T47D (cell line): ENCODE data around the gene WSCD1.

Experiments
- DNase-seq, 2 experiments: peaks; one replicate each; pipeline versions ENCODE4 v3.0.0 to v3.0.0-alpha.2; 2011 to 2012; ENCODE audit warnings: low read depth in 1 of 2, low spot score in 1 of 2
- JUND ChIP-seq: IDR thresholded peaks from 2 replicates; pipeline ENCODE4 v1.6.1; 2012; ENCODE audit warnings: low read depth
- in situ Hi-C: cut with HindIII; loops from 2 replicates; pipeline ENCODE4 v1.10.0; 2016; ENCODE audit warnings: low sequenced_read_pairs, low pct_unique_long_range_greater_than_20kb

WSCD1 gene

GRCh38 chr17:6079960-6080359, 9.8 kb downstream of the WSCD1 start:
- DNase-seq, result no peak
- TF ChIP-seq JUND, result no peak
- in situ Hi-C loops, result no loop called here

GRCh38 chr17:6080711-6081430, 10.7 kb downstream of the WSCD1 start:
- no peak for TF ChIP-seq JUND
- in situ Hi-C loops, result no loop called here
- DNase-seq, result no peak

DNA sequence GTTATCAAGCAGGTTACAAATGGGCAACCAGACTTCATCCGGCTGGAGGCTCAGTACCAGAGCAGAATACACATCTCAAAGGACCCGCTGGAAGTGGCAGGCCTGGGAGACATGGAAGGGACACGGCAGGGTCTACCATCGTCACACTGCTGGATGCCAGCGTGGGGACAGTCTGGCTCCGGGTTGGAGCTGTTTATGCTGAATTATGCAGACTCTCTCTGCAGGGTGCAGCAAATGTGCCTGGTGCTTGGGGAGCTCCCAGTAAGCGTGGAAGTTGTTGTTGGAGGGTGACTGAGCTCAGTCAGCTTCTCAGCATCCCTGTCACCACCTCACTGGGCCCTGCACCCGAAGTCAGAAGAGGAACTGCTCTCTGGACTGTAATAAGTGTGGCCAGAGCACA, 12.2 kb downstream of the WSCD1 start:
- TF ChIP-seq JUND, result no peak
- in situ Hi-C loops, result no loop called here
- no peak for DNase-seq

DNA sequence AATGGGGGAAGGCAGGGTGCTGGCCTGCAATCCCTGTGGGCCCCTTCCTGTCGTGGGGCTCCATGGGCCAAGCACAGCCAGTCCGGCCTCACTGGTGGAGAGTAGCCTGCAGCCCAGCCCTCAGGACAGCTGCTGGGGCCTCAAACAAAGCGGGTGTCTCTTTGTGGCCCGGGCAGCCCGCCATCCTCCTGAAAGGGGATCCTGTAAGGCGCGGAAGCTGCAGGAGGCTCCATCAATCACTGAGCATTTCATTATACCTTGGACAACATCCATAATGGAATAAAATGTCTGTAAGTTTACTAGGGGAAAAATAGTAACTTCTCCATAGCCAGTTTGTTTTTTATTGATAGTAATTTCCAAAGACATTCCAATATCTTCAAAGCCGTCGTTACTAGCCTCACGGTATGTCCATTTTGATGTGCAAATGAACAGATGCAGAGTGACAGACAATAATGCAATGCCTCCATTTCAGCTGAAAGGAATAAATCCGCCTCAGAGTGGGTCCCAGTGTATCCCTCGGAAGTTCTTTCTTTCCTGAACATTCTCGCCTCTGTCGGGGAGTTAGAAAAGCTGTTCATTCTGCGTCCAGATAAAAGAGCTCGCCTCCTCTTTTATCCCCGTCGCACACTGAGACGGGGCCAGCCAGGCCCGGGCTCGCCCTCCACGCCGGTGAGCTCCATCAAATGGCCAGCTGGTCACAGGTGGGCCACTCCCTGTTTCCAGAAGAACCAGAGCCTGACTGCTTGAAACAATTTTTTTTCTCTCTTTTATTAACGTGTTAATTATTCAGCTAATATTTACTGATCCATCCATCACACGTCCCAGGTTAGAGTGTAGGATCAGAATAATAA, 14.4 kb downstream of the WSCD1 start:
- no peak for TF ChIP-seq JUND
- DNase-seq, result no peak
- in situ Hi-C loops, result no loop called here

DNA sequence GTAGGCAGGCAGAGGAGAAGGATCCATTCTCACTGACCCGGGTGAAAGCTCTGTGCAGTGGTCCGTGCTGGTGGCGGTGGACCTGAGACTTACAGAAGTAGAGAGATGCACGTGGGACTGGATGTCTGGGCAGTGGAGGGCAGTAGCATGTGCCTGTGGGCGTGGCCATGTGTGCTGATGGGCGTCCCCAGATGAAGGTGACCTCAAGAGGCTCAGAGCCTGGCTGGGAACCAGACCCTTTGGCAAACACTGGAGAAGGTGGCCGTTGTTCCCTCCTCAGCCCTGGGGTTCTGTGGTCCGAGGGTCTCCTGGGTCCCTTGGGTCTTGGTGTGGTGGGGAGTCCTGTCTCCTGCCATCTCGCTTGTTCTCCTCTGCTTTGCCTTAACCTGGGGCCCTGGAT, 15.6 kb downstream of the WSCD1 start:
- TF ChIP-seq JUND, result no peak
- DNase-seq, result no peak
- in situ Hi-C loops, result no loop called here

DNA sequence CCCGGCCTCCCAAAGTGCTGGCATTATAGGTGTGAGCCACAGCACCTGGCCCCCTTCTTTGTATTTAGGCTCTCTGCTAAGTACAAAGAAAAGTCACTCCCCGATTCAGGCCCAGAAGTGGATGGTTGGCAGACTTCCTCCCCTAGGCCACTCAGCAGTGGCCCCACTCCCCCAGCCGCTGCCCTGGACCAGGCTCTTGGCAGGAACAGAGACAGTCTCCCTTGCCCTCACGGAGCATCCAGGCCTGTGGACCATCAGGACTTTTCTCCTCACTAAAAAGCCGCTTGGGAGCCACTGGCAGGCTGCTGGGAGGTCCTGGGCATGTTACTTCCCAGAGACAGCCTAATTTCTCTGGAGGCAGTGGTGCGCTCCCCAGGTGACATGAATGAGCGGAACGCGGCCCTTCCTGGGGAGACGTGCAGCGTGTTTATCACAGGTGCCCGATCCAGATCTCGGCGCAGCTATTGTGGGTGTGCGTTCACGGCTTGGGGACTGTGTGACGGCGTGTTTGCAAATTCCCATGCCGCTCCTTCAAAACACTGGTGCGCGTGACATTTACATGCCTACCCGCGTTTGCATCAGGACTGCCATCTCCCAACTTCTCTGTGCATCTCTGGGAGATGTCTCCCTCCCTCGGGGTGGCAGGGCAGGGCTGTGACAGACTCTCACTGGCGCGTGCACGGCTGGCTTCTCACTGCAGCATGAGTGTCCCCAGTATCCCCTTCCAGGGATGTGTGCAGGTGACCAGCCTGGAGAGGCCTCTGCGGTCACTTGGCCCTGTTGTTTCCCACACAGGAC, 16.6 kb downstream of the WSCD1 start:
- in situ Hi-C loops, result no loop called here
- TF ChIP-seq JUND, result no peak
- no peak for DNase-seq

DNA sequence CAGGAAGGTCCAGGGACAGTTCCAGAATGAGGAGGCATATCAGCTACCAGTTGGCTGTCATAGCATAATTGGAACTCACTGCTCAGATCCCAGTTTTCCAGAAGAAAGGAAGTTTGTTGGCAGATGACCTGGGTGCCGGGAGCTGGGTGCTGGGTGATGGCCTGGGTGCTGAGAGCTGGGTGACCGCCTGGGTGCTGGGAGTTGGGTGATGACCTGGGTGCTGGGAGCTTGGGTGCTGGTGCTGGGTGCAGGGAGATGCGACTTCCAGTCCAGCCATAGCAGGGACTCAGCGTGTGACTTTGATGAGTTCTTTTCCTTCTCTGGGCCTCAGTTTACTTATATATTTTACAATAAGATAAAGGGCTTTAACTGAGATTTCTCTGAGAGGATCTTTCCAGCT, 18.0 kb downstream of the WSCD1 start:
- no peak for TF ChIP-seq JUND
- in situ Hi-C loops, result no loop called here

GRCh38 chr17:6090253-6090652, 20.1 kb downstream of the WSCD1 start:
- in situ Hi-C loops, result no loop called here
- no peak for TF ChIP-seq JUND
- DNase-seq, result no peak

More for the DNA sequence above, 18.0 kb downstream of the WSCD1 start:
- no peak for DNase-seq

DNA sequence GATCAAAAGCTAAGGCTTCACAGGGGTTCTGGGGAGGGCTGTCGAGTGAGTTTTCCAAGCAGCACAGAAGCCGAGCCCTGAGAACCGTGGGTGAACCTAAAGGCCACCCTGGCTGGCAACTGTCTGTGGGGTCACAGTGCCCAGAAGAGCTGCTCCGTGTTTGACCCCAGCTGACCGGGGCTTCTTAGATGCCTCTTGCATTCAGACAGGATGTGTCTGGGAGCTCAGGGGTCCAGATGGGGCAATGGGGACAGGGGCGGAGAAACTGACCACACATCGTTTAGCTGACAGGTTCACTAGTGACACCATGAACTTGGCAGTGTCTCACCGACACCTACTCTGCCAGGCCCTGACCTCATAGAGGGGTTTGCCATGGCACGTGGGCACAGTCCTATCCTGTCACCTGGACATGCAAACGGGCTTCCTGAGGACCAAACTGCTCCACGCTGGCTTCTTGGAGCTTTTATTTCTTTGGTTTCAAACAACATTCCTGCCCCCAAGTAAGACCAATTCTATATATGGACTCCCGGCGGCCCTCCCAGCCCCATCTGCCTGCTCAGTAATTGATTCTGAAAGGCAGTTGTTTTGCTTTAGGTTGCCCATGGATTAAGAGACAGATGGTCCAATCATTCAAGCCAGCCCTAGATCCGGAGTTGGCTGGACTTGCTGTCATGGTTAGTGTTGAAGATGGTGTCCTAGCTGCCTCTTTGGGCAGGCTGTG, 22.2 kb downstream of the WSCD1 start:
- no peak for DNase-seq
- in situ Hi-C loops, result no loop called here
- TF ChIP-seq JUND, result no peak

DNA sequence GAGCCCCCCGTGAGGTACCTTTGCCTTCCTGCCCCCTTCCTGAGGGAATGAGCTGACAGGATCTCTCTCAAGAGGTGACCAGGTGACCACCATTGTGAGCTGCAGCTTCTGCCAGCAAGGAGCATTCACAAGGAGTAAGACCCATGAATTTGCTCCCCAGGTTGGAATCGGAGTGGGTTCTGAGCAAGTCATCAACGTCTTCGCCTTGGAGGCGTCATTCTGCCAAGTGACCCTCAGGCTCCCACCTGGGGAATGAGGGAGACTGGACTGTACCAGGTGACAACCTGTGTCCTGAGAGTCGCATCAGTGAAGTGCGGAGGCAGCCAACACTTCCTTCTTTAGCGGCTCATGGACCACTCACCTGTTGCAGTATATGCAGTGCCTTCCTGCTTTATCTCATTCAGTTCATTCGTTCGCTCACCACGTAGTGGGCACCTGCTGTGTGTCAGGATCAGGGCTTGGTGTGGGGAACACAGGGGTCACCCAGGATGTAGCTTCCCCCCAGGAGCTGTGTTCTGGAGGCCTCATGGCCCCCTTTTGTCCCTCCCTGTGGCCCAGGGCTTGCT, 22.8 kb downstream of the WSCD1 start:
- in situ Hi-C loops, result no loop called here
- no peak for DNase-seq
- no peak for TF ChIP-seq JUND

- DNase-seq, result no peak
- in situ Hi-C loops, result no loop called here
- TF ChIP-seq JUND, result no peak
These were observed 24.3 kb downstream of the WSCD1 start for GRCh38 chr17:6094453-6094852.

- no peak for DNase-seq
- in situ Hi-C loops, result no loop called here
- TF ChIP-seq JUND, result no peak
These were observed 24.7 kb downstream of the WSCD1 start for GRCh38 chr17:6094926-6095325.
